GM21619 (cell line): ENCODE results near the gene ACADSB.

Experiments
- ATAC-seq: cut with Tn5 transposase; IDR thresholded peaks from one replicate; pipeline ENCODE4 v1.9.1; 2021; ENCODE audit not compliant: unreplicated experiment

ACADSB gene

GRCh38 chr10:123096452-123096851, 87.6 kb downstream of the ACADSB start:
- no peak for ATAC-seq

DNA sequence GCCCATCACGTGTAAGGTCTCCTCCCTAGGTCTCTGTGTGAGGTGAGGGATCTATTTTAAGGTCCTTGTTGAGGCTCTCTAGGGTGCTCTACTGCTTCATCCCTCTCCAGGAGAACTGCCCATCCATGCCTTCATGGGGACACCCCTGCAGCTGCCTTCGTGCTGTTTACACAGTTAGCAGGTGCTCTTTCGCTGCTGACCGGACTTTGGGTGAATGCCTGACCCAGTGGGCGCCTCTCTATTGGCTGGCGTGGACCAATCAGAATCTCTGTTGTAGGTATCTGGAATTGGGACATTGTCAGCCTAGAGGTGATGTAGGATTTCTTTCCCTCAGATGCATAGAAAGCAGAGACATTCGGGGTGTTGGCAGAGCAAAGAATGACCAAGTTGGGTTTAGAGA, 88.2 kb downstream of the ACADSB start:
- ATAC-seq: no peak

GRCh38 chr10:123100030-123100762, 91.4 kb downstream of the ACADSB start:
- ATAC-seq: no peak

GRCh38 chr10:123101872-123102271, 93.1 kb downstream of the ACADSB start:
- no peak for ATAC-seq

DNA sequence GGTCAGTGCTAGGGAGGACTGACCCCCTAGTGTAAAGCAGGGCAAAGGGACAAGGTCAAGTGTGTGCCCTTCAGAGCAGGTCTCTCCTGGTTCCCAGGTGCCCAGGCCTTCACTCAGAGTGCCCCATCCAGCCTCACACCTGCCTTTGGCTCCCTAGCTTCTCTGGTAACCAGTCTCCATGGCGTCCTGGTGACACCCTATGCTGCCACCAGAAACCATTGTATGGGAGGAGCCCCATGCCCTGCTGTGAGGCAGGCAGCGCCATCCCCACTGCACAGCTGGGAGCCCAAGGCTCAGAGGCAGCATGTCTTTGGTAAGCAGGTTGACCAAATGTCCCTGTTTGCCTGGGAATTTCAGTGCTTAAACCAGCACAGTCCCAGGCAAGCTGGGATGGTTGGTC, 93.9 kb downstream of the ACADSB start:
- ATAC-seq: no peak

- ATAC-seq: no peak
Measured at GRCh38 chr10:123103944-123104343, 95.1 kb downstream of the ACADSB start.
